Pancreas (tissue), 10 donors: ENCODE measurements around the gene LORICRIN. TPM values are rescaled to one million over a fixed set of nuclear protein-coding genes. Genes with fewer than 3 reads are reported as not detected.

ENCODE experiments used
- ATAC-seq, 4 donors: fragments of 200-7000 bp; cut with Tn5 transposase; one replicate each; pipeline versions ENCODE4 v1.8.0 to v1.9.1; 2020; ENCODE audit warnings: mild to moderate bottlenecking in 4 of 4, moderate library complexity in 4 of 4
- DNase-seq, 6 donors: peaks; one replicate each; pipeline ENCODE4 v3.0.0-alpha.2; 2020
- FAIRE-seq: peaks from 2 replicates; lab custom pipeline; 2012; peaks lifted over from hg19 to GRCh38; lab: Jason Lieb, UNC
- H3K27ac ChIP-seq, 4 donors: fragments of 200-600 bp; sonication (generic); 1 replicate in 3 of 4; 2 replicates in 1 of 4; pipeline versions ENCODE4 v1.5.0 to v1.8.0; 2020
- H3K27me3 ChIP-seq, 4 donors: fragments of 200-600 bp; one replicate each; pipeline ENCODE4 v1.8.0; 2021
- H3K36me3 ChIP-seq, 3 donors: fragments of 200-600 bp; sonication (generic) in 1 of 3; one replicate each; pipeline versions ENCODE4 v1.5.0 to v1.8.0; 2020 to 2021
- H3K4me1 ChIP-seq, 3 donors: fragments of 200-600 bp; one replicate each; pipeline ENCODE4 v1.8.0; 2021
- H3K4me3 ChIP-seq, 4 donors: fragments of 200-600 bp; sonication (generic) in 2 of 4; one replicate each; pipeline versions ENCODE4 v1.5.0 to v1.8.0; 2020 to 2021
- H3K9me3 ChIP-seq, 4 donors: fragments of 200-600 bp; one replicate each; pipeline ENCODE4 v1.8.0; 2021
- WGBS, 2 donors: extraction: QIAGEN DNeasy Blood & Tissue Kit; methylation state at CpG; one replicate each; pipeline ENCODE4 v1.1.7; 2013; 5-methylcytosine and 5-hydroxymethylcytosine counted together
- intact Hi-C, 3 donors: fragments of 100-400 bp; cut with DNase I; formaldehyde crosslinking; loops; one replicate each; pipeline versions ENCODE4 v1.11.1 to v1.14.2; 2022
- polyA plus RNA-seq, 2 donors: library from polyadenylated mRNA; stranded (reverse); fragments of 200-250 nt; gene quantifications; one replicate each; pipeline ENCODE4 v1.2.3, GENCODE V29; 2013
- total RNA-seq, 6 donors: library from RNA; stranded (reverse); fragmentation: NEBNext Ultra II Directional in 4 of 6; extraction: Animal tissue kit (Norgen Biotek cat#: 25700) in 4 of 6; gene quantifications; one replicate each; pipeline versions ENCODE4 v1.2.1 to v1.2.4, GENCODE V29; 2021 to 2023
- TF ChIP-seq, protein P1 (sequence below), 4 donors: fragments of 200-600 bp; sonication (generic) in 3 of 4; IDR thresholded peaks; one replicate each; pipeline versions ENCODE4 v1.5.0 to v1.8.0; 2021; ENCODE audit warnings: antibody characterized with exemption in 4 of 4
- donor health status: healthy with polysubstance abuse.
- donor health status: DM: no; HTN: no; CAD: no; lungs with moderate emphysema.
- donor health status: DM: no; HTN: no; CAD: no.
- donor health status: control.
- donor health status: control.
- donor health status: Bipolar disorder and iron deficiency.
- donor health status: DM: yes; HTN: yes; CAD: no.
- donor health status: DM: no; HTN: no; CAD: no.
- donor health status: DM: no; HTN: no; CAD: no.
- donor health status: DM: yes; HTN: yes; CAD: no.

The LORICRIN gene
- total and polyA plus RNA-seq, 8 donors, result not detected

DNA sequence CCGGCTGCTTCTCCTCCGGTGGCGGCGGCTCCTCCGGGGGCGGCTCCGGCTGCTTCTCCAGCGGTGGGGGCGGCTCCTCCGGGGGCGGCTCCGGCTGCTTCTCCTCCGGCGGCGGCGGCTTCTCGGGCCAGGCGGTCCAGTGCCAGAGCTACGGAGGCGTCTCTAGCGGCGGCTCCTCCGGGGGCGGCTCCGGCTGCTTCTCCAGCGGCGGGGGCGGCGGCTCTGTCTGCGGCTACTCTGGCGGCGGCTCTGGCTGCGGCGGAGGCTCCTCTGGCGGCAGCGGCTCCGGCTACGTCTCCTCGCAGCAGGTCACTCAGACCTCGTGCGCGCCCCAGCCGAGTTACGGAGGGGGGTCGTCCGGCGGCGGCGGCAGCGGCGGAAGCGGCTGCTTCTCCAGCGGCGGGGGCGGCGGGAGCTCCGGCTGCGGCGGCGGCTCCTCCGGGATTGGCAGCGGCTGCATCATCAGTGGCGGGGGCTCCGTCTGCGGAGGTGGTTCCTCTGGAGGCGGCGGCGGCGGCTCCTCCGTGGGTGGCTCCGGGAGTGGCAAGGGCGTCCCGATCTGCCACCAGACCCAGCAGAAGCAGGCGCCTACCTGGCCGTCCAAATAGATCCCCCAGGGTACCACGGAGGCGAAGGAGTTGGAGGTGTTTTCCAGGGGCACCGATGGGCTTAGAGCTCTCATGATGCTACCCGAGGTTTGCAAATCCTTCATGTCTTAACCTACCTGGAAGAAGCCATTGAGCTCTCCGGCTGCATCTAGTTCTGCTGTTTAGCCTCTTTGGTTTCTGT is 2.0 kb downstream of the LORICRIN start:
- H3K9me3 ChIP-seq, result no peaks in the 10 kb centered on the region
- DNase-seq (peak in 5 of 6 donors; percentile 10 to 71 (median 34)), ATAC-seq (peak in 3 of 4 donors; percentile 59 to 64 (median 61)), FAIRE-seq (no peak)
- intact Hi-C loops, result no loop called here
- peaks cover 0 to 4% (median 4%) of the 10 kb centered on the region in 3 donors for H3K4me1 ChIP-seq
- no peaks in the 10 kb centered on the region for H3K36me3 ChIP-seq
- peaks cover 0 to 30% (median 10%) of the 10 kb centered on the region in 4 donors for H3K27me3 ChIP-seq
- no peak overlapping the region for H3K27ac ChIP-seq
- TF ChIP-seq, protein P1, sequence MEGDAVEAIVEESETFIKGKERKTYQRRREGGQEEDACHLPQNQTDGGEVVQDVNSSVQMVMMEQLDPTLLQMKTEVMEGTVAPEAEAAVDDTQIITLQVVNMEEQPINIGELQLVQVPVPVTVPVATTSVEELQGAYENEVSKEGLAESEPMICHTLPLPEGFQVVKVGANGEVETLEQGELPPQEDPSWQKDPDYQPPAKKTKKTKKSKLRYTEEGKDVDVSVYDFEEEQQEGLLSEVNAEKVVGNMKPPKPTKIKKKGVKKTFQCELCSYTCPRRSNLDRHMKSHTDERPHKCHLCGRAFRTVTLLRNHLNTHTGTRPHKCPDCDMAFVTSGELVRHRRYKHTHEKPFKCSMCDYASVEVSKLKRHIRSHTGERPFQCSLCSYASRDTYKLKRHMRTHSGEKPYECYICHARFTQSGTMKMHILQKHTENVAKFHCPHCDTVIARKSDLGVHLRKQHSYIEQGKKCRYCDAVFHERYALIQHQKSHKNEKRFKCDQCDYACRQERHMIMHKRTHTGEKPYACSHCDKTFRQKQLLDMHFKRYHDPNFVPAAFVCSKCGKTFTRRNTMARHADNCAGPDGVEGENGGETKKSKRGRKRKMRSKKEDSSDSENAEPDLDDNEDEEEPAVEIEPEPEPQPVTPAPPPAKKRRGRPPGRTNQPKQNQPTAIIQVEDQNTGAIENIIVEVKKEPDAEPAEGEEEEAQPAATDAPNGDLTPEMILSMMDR (IDR thresholded peaks at IDR 0.05), result no peak
- 1 to 3% methylated on average over 53 to 80 of the region's 80 CpGs for WGBS, 2 donors
- peak overlapping the region in 3 of 4 donors; percentile 10 to 48 (median 27) for H3K4me3 ChIP-seq

DNA sequence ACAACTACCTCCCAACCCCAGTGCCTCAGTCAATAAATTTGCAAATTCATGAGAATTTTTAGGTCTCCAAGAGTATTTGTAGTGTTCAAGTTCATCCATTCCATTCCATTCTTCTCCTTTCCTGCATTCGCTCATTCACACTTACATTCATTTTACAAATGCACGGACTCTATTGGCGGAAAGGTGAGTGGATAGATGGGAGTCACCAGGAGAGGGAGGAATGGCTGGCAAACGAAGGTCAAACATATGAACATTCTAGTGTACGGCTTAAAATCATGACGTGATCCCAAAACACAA is 2.5 kb downstream of the LORICRIN start:
- no peak for DNase-seq
- Histone ChIP-seq H3K4me3 (peak overlapping the region in 1 of 4 donors; percentile 48), H3K36me3 (no peaks in the 10 kb centered on the region), H3K9me3 (no peaks in the 10 kb centered on the region), H3K27ac (no peak overlapping the region), H3K4me1 (peaks cover 0 to 4% (median 4%) of the 10 kb centered on the region in 3 donors), H3K27me3 (peaks cover 0 to 30% (median 10%) of the 10 kb centered on the region in 4 donors)
- no peak for ATAC-seq
- WGBS, 2 donors, result 42 to 50% methylated on average over 6 of the region's 6 CpGs
- TF ChIP-seq, protein P1 (IDR thresholded peaks at IDR 0.05), result no peak
- FAIRE-seq, result no peak
- intact Hi-C loops, result no loop called here

- intact Hi-C loops, result no loop called here
- Histone ChIP-seq H3K36me3 (no peaks in the 10 kb centered on the region), H3K4me3 (no peak overlapping the region), H3K4me1 (peaks cover 0 to 4% (median 4%) of the 10 kb centered on the region in 3 donors), H3K9me3 (no peaks in the 10 kb centered on the region), H3K27ac (no peak overlapping the region), H3K27me3 (peaks cover 0 to 30% (median 10%) of the 10 kb centered on the region in 4 donors)
- TF ChIP-seq, protein P1 (IDR thresholded peaks at IDR 0.05), result no peak
- DNase-seq (no peak), FAIRE-seq (no peak), ATAC-seq (no peak)
- 50 to 51% methylated on average over 10 of the region's 10 CpGs for WGBS, 2 donors
These were observed 3.1 kb downstream of the LORICRIN start for GRCh38 chr1:153262462-153263157.

- peaks cover 0 to 30% (median 10%) of the 10 kb centered on the region in 4 donors for H3K27me3 ChIP-seq
- no peak overlapping the region for H3K4me3 ChIP-seq
- intact Hi-C loops, result no loop called here
- TF ChIP-seq, protein P1 (IDR thresholded peaks at IDR 0.05), result peak in 2 of 4 donors; percentile 8 to 11
- no peak for ATAC-seq
- WGBS, 2 donors, result 68 to 74% methylated on average over 1 of the region's 1 CpG
- no peaks in the 10 kb centered on the region for H3K36me3 ChIP-seq
- no peak overlapping the region for H3K27ac ChIP-seq
- FAIRE-seq, result no peak
- H3K9me3 ChIP-seq, result no peaks in the 10 kb centered on the region
- DNase-seq, result no peak
- peaks cover 0 to 4% (median 4%) of the 10 kb centered on the region in 3 donors for H3K4me1 ChIP-seq
These were observed 6.0 kb downstream of the LORICRIN start for GRCh38 chr1:153265457-153265856.
